GM18909 (cell line): ENCODE results near the gene KAT7.

ENCODE experiments used
- ATAC-seq: cut with Tn5 transposase; IDR thresholded peaks from one replicate; pipeline ENCODE4 v1.9.1; 2021; ENCODE audit warnings: mild to moderate bottlenecking; ENCODE audit not compliant: unreplicated experiment, poor library complexity

Gene KAT7

GRCh38 chr17:49861150-49861884 is 72.8 kb downstream of the KAT7 start:
- no peak for ATAC-seq

- no peak for ATAC-seq
Observed at GRCh38 chr17:49862781-49863331, 74.4 kb downstream of the KAT7 start.

- ATAC-seq = no peak
Observed at GRCh38 chr17:49866019-49866380, 77.5 kb downstream of the KAT7 start.

DNA sequence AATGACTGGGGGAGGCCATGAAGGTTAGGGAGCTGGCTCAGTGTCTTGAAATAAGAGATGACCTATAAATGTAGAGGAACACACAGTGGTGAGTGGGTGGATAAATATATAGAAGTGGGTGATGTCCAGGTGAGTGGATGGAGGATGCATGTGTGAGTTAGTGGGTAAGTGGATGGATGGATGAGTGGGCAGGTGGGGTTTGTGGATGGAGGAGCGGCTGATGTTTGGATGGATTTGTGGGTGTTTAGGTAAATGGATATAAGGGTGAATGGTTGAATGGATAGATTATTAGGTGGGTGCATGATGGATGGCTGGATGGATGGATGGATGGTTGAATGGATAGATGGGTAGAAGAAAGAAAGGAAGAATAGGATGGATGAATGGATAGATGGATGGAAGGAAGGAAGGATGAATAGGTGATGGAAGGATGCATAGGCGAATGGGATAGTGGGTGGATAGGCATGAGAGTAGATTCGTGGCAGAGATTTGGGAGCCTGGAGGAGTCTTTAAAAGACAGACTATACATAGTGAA is 78.5 kb downstream of the KAT7 start:
- ATAC-seq = no peak

DNA sequence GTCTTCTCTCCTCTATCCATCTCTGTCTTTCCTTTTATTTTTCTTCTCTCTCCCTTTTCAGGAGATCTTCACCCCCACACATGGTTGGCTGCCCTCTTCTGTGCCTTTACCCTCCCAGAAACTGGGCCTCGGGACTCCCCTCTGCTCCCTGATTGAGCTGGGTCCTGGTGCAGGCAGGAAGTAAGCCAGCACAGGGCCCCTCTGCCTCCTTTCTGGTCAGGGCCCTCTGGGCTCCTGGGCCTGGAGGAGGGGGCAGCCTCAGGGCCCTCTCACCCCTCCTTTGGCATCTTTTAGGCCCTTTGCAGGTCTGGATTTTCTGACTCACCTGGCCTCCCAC is 80.5 kb downstream of the KAT7 start:
- ATAC-seq = no peak

DNA sequence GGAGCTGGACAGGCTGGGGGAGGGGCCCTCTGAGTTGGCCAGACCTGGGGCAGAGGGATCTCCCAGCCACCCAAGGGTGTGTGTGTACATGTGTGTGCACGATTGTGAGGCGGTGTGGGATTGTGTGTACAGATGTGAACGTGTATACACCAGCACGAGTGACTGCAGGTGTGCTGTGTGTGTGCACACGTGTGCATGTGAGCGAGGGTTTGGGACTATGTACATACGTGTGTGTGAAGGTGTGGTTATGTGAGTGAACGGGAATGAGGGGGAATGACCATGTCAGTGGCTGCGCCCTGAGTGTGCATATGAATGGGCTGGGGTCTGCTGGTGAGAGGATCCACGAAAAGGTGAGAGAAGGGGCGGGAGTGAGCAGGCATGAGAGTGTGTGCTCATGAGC is 81.8 kb downstream of the KAT7 start:
- no peak for ATAC-seq

DNA sequence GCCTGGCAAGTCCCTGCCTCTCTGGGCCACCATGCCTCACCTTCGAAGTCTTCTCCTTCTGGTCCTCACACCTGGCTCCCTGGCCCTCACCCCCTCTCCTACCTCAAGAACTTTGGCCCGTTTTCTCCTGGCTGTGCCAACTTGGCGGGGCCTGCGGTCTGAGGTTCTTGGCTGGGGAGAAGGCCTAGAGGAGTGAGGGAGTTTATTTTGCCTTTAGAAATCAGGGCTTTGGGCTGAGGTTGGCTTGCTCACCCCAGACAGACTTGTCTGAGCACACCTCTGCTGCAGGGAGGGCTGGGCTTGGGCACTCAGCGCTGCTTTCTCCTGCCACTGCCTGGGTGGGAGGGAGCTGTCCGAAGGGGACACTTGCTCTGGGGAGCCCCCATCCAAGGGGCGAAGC is 82.7 kb downstream of the KAT7 start:
- ATAC-seq = no peak

GRCh38 chr17:49872754-49873377 is 84.4 kb downstream of the KAT7 start:
- no peak for ATAC-seq

GRCh38 chr17:49873466-49873865 is 85.0 kb downstream of the KAT7 start:
- no peak for ATAC-seq

- no peak for ATAC-seq
Observed at GRCh38 chr17:49873926-49874325, 85.4 kb downstream of the KAT7 start.

DNA sequence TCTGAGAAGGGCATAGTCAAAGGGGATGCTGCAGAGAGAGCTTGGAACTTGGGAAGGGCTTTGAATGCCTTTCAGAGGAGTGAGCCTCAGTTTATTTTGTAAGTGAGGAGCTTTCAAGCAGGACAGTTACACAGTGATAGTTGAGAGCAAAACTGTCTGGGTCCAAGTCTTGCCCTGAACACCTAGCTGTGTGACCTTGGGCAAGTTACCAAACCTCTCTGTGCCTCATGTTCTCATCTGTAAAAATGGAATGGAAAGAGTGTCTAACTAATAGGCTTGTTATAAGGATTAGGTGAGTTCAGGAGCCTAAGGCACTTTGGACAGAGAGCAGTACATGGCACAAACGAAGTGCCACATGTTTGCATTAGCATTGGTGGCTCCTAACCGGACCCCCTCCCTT is 86.4 kb downstream of the KAT7 start:
- no peak for ATAC-seq

- ATAC-seq = no peak
Observed at GRCh38 chr17:49875685-49876084, 87.2 kb downstream of the KAT7 start.

DNA sequence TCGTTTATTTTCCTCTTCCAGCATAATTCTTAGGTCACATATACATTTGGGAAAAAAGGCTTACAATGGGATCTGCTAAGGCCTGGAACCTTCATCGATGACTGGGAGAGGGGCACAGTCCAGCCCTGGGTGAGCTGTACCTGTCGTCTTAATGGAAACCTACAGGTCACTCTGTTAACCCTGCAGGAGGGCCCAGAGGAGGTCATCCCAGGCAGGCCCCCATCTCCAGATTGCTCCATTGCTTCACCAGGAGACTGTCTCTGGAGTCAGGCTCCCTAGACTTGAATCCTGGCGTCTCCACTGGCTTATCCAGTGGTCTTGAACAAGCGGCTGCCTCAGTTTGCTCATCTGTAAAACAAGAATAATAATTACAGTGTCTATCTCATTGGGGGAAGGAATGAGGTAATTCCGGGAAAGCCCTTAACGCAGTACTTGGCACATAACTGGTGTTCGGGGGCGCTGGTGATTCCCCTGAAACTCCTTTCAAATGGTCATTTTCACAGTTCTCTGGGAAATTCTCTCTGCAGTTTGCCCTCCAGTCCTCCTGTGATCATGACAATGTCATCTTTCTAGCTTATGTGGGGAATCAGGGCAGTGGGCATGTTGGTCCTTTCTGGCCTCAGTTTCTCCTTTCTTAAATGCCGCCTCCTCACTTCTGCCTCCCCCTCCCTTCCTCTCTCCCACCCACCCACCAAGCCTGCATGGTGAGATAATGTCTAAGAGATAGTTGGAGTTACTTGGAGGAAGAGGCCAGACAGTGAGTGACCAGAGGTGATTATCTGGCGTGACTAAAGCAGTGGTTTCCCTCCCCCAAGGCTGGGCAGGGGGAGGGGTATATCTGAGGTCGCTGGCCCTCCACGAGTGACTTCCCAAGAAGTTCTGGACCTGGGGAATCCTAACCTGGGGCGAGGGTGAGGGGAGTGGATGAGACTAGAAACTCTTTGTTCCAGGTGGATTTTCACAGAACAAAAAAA is 90.7 kb downstream of the KAT7 start:
- ATAC-seq = no peak

DNA sequence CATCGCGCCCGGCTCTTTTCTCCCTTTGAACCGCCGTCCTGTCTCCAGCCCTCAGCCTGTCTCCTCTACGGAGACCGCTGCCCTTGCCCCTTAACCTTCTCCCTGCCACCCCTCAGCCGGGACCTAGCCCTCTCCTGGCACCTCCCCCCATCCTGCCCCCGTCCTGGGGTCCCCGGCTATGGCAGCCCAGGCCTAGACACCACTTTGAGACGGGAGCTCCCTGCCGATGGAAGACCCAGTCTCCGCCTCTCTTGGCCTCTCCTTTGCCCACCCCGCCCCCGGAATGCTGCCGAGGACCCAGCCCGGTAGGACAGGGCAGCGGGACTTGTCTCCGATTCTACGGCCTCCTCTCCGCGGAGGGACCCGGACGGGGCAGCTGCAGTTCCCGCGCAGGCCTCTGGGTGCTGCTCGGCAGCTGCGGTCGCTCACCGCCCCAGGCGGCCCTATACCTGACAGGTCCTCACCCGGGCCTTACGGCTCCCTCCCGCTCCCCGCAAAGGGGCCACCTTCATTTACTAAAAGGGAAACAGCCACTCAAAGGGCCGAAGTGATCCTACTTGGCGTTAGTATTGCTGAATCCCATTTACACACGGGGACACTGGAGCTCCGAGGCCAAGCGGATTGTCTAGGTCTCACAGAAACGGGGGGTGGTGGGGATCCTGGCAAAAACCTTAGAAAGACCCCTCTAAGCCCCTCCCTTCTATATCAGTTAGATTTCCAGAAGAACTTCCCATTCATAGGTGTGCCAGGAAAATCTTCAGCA is 92.0 kb downstream of the KAT7 start:
- ATAC-seq = peak; percentile 77

- no peak for ATAC-seq
Observed at GRCh38 chr17:49881054-49881402, 92.5 kb downstream of the KAT7 start.

DNA sequence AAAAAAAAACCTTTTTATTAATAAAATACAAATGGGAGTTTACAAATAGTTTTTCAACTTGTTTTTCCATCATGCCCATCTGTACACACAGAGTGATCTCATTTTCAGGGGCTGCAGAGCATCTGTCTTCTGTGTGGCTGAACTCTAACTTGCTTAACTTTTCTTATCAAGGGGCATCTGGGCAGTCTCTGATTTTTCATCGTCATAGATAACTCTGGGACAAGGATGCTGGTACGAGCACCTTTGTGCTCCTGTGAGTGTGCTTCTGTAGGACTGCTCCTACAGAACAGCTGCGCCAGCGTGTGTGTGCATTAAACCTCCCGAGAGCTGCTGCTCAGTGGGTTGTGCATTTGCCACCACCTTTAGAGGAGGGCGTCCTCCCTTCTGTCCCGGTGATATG is 94.0 kb downstream of the KAT7 start:
- no peak for ATAC-seq
